COLO668 (cell line): ENCODE measurements around the gene EXOC2.

Source experiments
- DNase-seq: peaks from one replicate; lab custom pipeline; 2025; ENCODE audit not compliant: unreplicated experiment; lab: John Stamatoyannopoulos, UW

Gene EXOC2

GRCh38 chr6:449486-450419 is 243.2 kb downstream of the EXOC2 start:
- no peak for DNase-seq

- no peak for DNase-seq
Measured at GRCh38 chr6:449057-449430, 243.9 kb downstream of the EXOC2 start.

- DNase-seq = no peak
Measured at GRCh38 chr6:448296-449056, 244.5 kb downstream of the EXOC2 start.

GRCh38 chr6:447381-448165 is 245.4 kb downstream of the EXOC2 start:
- no peak for DNase-seq

- no peak for DNase-seq
Measured at GRCh38 chr6:446418-447366, 246.2 kb downstream of the EXOC2 start.

GRCh38 chr6:445571-446417 is 247.1 kb downstream of the EXOC2 start:
- peak; percentile 1 for DNase-seq

GRCh38 chr6:444653-445275 is 248.2 kb downstream of the EXOC2 start:
- DNase-seq = no peak

- no peak for DNase-seq
Measured at GRCh38 chr6:443621-444159, 249.2 kb downstream of the EXOC2 start.

GRCh38 chr6:441126-441920 is 251.6 kb downstream of the EXOC2 start:
- no peak for DNase-seq

- DNase-seq = no peak
Measured at GRCh38 chr6:439641-440167, 253.2 kb downstream of the EXOC2 start.

GRCh38 chr6:438634-439170 is 254.2 kb downstream of the EXOC2 start:
- no peak for DNase-seq

- DNase-seq = no peak
Measured at GRCh38 chr6:437037-437392, 255.9 kb downstream of the EXOC2 start.

- no peak for DNase-seq
Measured at GRCh38 chr6:436308-437036, 256.5 kb downstream of the EXOC2 start.

GRCh38 chr6:435441-436307 is 257.3 kb downstream of the EXOC2 start:
- DNase-seq = no peak
